Endothelial cell of umbilical vein (primary cell): ENCODE measurements around the gene SEMA3A. TPM values are rescaled to one million over a fixed set of nuclear protein-coding genes. Genes with fewer than 3 reads are reported as not detected.

Source experiments
- BruUV-seq: library from RNA; stranded (reverse); fragments of 400-500 nt; replicated peaks from 2 replicates; lab custom pipeline; 2021; lab: Mats Ljungman, UMichigan
- CTCF ChIA-PET: fragments of 300-600, 350-600 bp; sonication (Branson Sonifier 250); formaldehyde crosslinking; loops from one replicate; lab custom pipeline; 2021; ENCODE audit warnings: antibody characterized with exemption, inconsistent platforms; lab: Charles Lee
- POLR2A ChIA-PET: fragments of 300-600, 350-600 bp; sonication (Branson Sonifier 250); formaldehyde crosslinking; loops from one replicate; lab custom pipeline; 2021; ENCODE audit warnings: antibody characterized with exemption, inconsistent platforms; lab: Charles Lee
- DNase-seq: peaks from one replicate; pipeline ENCODE4 v3.0.0-alpha.2; 2011; ENCODE audit warnings: low read depth, low spot score
- FAIRE-seq: peaks from 2 replicates; lab custom pipeline; 2011; peaks lifted over from hg19 to GRCh38; lab: Jason Lieb, UNC
- H2AFZ ChIP-seq: 2 replicates; pipeline ENCODE4 v1.6.0; 2012; ENCODE audit warnings: low read depth, low read length, control low read depth, inconsistent platforms
- H3K27ac ChIP-seq: 2 replicates; pipeline ENCODE4 v1.5.1; 2011; ENCODE audit warnings: low read depth, mild to moderate bottlenecking, control low read depth, low read length, moderate library complexity; ENCODE audit not compliant: insufficient read depth
- H3K27me3 ChIP-seq, 2 experiments: 2 replicates each; pipeline versions ENCODE4 v1.6.0 to v1.6.1; 2011; ENCODE audit warnings: low read length in 2 of 2, mixed read lengths in 1 of 2; ENCODE audit not compliant: control insufficient read depth in 2 of 2, insufficient read depth in 2 of 2
- H3K36me3 ChIP-seq, 2 experiments: 2 replicates in 1 of 2; 3 replicates in 1 of 2; pipeline ENCODE4 v1.5.1; 2011; ENCODE audit warnings: low read length in 2 of 2, mild to moderate bottlenecking in 1 of 2, moderate library complexity in 1 of 2; ENCODE audit not compliant: control insufficient read depth in 2 of 2, insufficient read depth in 2 of 2; ENCODE audit errors: extremely low read depth in 1 of 2
- H3K4me1 ChIP-seq: 3 replicates; pipeline ENCODE4 v1.5.1; 2011; ENCODE audit warnings: mild to moderate bottlenecking, low read length; ENCODE audit not compliant: control insufficient read depth, insufficient read depth; ENCODE audit errors: extremely low read depth
- H3K4me2 ChIP-seq: 2 replicates; pipeline ENCODE4 v1.6.1; 2011; ENCODE audit warnings: low read length, control low read depth, mixed read lengths; ENCODE audit not compliant: insufficient read depth
- H3K4me3 ChIP-seq, 3 experiments: fragments of 200-600 bp in 1 of 3; sonication (generic), shearing (Covaris generic) in 1 of 3; replicated peaks in 1 of 3; 2 replicates each; pipeline ENCODE4 v1.5.1; 2011 to 2016; ENCODE audit warnings: control low read depth in 3 of 3, low read length in 3 of 3, mild to moderate bottlenecking in 2 of 3, inconsistent platforms in 1 of 3, low read depth in 1 of 3, moderate library complexity in 1 of 3; ENCODE audit not compliant: insufficient read depth in 1 of 3
- H3K79me2 ChIP-seq: 2 replicates; pipeline ENCODE4 v1.6.0; 2012; ENCODE audit warnings: low read length, inconsistent platforms; ENCODE audit not compliant: control insufficient read depth, insufficient read depth
- H3K9ac ChIP-seq: replicated peaks from 2 replicates; pipeline ENCODE3; 2011; ENCODE audit warnings: low read length, control low read depth; ENCODE audit not compliant: insufficient read depth; ENCODE audit errors: extremely low read depth
- H3K9me1 ChIP-seq: replicated peaks from 3 replicates; pipeline ENCODE4 v1.6.0; 2011; ENCODE audit warnings: mild to moderate bottlenecking, low read length; ENCODE audit not compliant: control insufficient read depth, insufficient read depth; ENCODE audit errors: extremely low read depth
- H3K9me3 ChIP-seq: replicated peaks from 2 replicates; pipeline ENCODE4 v1.5.1; 2012; ENCODE audit warnings: low read length, inconsistent platforms; ENCODE audit not compliant: control insufficient read depth, insufficient read depth
- H4K20me1 ChIP-seq: replicated peaks from 2 replicates; pipeline ENCODE3; 2011; ENCODE audit warnings: mild to moderate bottlenecking, low read length; ENCODE audit not compliant: control insufficient read depth, insufficient read depth; ENCODE audit errors: extremely low read depth
- EZH2 ChIP-seq: IDR thresholded peaks from 2 replicates; pipeline ENCODE4 v1.6.1; 2012; ENCODE audit warnings: borderline replicate concordance, low read depth, mild to moderate bottlenecking, moderate library complexity, low read length, inconsistent platforms; ENCODE audit not compliant: severe bottlenecking
- FOS ChIP-seq: IDR thresholded peaks from 2 replicates; pipeline ENCODE4 v1.6.1; 2011; ENCODE audit warnings: mild to moderate bottlenecking, low read length, moderate library complexity, borderline replicate concordance; ENCODE audit not compliant: insufficient read depth
- GATA2 ChIP-seq: IDR thresholded peaks from 2 replicates; pipeline ENCODE4 v1.7.0; 2011; ENCODE audit warnings: low read depth, mild to moderate bottlenecking, moderate library complexity, mixed read lengths, low read length; ENCODE audit not compliant: insufficient read length, insufficient read depth
- JUN ChIP-seq: IDR thresholded peaks from 2 replicates; pipeline ENCODE4 v1.6.1; 2011; ENCODE audit warnings: borderline replicate concordance, low read depth; ENCODE audit not compliant: insufficient read length, insufficient read depth
- MYC ChIP-seq: IDR thresholded peaks from one replicate; pipeline ENCODE4 v1.6.1; 2011; ENCODE audit warnings: mild to moderate bottlenecking, low read depth, low read length
- POLR2A ChIP-seq: IDR thresholded peaks from 2 replicates; pipeline ENCODE4 v1.6.1; 2012; ENCODE audit warnings: low read depth, mild to moderate bottlenecking, control low read depth, low read length
- dilution Hi-C: fragments of 300-500 bp; cut with MboI; formaldehyde crosslinking; loops from one replicate; pipeline ENCODE4 v1.15.0; 2019; ENCODE audit warnings: low sequenced_read_pairs; ENCODE audit not compliant: extremely low pct_ligation_motif_present
- intact Hi-C: fragments of 100-400 bp; cut with micrococcal nuclease; formaldehyde crosslinking; loops from one replicate; pipeline ENCODE4 v1.10.0; 2022
- polyA plus RNA-seq, 4 experiments: library from polyadenylated mRNA; depleted of rRNA in 3 of 4; stranded (reverse) in 3 of 4; unstranded in 1 of 4; fragments of >200 nt; gene quantifications; 2 replicates each; pipeline versions ENCODE4 v1.2.1 to v1.2.3, GENCODE V29; 2011 to 2012; ENCODE audit warnings: missing spikeins in 1 of 4
- total RNA-seq: library from RNA; stranded (reverse); gene quantifications from 2 replicates; pipeline ENCODE4 v1.2.3, GENCODE V29; 2021
- TF ChIP-seq, protein P1 (sequence below): IDR thresholded peaks from 2 replicates; pipeline ENCODE4 v1.6.1; 2011; ENCODE audit not compliant: insufficient read depth, insufficient read length
- TF ChIP-seq, protein P2 (sequence below), 2 donors: IDR thresholded peaks; 1 replicate in 1 of 2; 2 replicates in 1 of 2; pipeline ENCODE4 v1.5.1; 2011; ENCODE audit warnings: low read length in 2 of 2, mild to moderate bottlenecking in 2 of 2, moderate library complexity in 2 of 2, control low read depth in 1 of 2, inconsistent platforms in 1 of 2, low read depth in 1 of 2; ENCODE audit not compliant: insufficient read depth in 1 of 2; ENCODE audit errors: extremely low read depth in 1 of 2

SEMA3A gene
- total and polyA plus RNA-seq, 2 donors (not counting 3 experiments of a cell fraction or from before 2014, with no cell fraction given): 0.68 to 1.2 TPM

DNA sequence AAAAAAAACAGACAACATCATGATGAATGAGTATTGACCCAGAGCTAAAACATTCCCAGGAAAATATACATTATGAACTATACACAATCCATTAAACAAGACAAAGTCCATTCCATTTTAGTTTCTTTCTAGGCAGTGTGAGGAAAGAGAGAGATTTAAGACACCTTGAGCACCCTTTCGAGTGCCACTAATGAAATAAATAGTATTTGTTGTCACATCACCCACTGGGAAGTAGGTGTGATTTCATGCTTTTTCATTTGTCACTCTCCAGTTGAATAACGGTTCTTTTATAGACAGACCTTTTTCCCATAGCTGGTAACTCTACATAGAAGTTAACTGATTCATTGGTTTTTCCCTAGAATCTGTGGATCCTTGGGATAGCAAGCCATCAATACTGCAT, 29.9 kb upstream of the SEMA3A start:
- ChIA-PET CTCF (no interaction called here), POLR2A (no interaction called here)
- TF ChIP-seq MYC (no peak), EZH2 (no peak), JUN (no peak), FOS (no peak), POLR2A (no peak), GATA2 (no peak)
- TF ChIP-seq, protein P1, sequence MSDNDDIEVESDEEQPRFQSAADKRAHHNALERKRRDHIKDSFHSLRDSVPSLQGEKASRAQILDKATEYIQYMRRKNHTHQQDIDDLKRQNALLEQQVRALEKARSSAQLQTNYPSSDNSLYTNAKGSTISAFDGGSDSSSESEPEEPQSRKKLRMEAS: no peak
- TF ChIP-seq, protein P2, sequence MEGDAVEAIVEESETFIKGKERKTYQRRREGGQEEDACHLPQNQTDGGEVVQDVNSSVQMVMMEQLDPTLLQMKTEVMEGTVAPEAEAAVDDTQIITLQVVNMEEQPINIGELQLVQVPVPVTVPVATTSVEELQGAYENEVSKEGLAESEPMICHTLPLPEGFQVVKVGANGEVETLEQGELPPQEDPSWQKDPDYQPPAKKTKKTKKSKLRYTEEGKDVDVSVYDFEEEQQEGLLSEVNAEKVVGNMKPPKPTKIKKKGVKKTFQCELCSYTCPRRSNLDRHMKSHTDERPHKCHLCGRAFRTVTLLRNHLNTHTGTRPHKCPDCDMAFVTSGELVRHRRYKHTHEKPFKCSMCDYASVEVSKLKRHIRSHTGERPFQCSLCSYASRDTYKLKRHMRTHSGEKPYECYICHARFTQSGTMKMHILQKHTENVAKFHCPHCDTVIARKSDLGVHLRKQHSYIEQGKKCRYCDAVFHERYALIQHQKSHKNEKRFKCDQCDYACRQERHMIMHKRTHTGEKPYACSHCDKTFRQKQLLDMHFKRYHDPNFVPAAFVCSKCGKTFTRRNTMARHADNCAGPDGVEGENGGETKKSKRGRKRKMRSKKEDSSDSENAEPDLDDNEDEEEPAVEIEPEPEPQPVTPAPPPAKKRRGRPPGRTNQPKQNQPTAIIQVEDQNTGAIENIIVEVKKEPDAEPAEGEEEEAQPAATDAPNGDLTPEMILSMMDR (IDR thresholded peaks at IDR 0.05; ENCODE audit: extremely low read depth in 1 of 2, insufficient read depth in 1 of 2, low read depth in 1 of 2, low read length in 2 of 2): no peak
- dilution Hi-C loops: no loop called here
- FAIRE-seq: no peak
- no peak for DNase-seq
- no TSS peak for BruUV-seq
- Histone ChIP-seq H3K79me2 (no peaks in the 10 kb centered on the region), H3K9me3 (peaks cover 2% of the 10 kb centered on the region), H3K4me3 (no peak overlapping the region), H3K4me1 (no peaks in the 10 kb centered on the region), H4K20me1 (no peaks in the 10 kb centered on the region), H3K27me3 (no peaks in the 10 kb centered on the region), H3K36me3 (no peaks in the 10 kb centered on the region), H3K4me2 (no peak overlapping the region), H3K27ac (no peak overlapping the region), H3K9me1 (no peaks in the 10 kb centered on the region), H2AFZ (no peak overlapping the region), H3K9ac (no peak overlapping the region)
- intact Hi-C loops: no loop called here
